PC-3 (cell line): ENCODE measurements around the gene KRTAP5-4.

Experiments used
- EZH2 ChIP-seq: fragments of 300-600 bp; sonication (generic); IDR thresholded peaks from one replicate; pipeline ENCODE4 v1.6.1; 2017; ENCODE audit warnings: antibody characterized with exemption, mild to moderate bottlenecking, low read length; ENCODE audit not compliant: unreplicated experiment
- EZH2phosphoT487 ChIP-seq: fragments of 300-600 bp; sonication (generic); IDR thresholded peaks from 2 replicates; pipeline ENCODE4 v1.6.1; 2018; ENCODE audit warnings: mild to moderate bottlenecking, antibody characterized with exemption, low read length, borderline replicate concordance
- TF ChIP-seq, protein P1 (sequence below): fragments of 300-600 bp; sonication (generic); conservative IDR thresholded peaks from 2 replicates; pipeline ENCODE4 v1.5.1; 2017; ENCODE audit warnings: antibody characterized with exemption, low read depth, mild to moderate bottlenecking, low read length

DNA sequence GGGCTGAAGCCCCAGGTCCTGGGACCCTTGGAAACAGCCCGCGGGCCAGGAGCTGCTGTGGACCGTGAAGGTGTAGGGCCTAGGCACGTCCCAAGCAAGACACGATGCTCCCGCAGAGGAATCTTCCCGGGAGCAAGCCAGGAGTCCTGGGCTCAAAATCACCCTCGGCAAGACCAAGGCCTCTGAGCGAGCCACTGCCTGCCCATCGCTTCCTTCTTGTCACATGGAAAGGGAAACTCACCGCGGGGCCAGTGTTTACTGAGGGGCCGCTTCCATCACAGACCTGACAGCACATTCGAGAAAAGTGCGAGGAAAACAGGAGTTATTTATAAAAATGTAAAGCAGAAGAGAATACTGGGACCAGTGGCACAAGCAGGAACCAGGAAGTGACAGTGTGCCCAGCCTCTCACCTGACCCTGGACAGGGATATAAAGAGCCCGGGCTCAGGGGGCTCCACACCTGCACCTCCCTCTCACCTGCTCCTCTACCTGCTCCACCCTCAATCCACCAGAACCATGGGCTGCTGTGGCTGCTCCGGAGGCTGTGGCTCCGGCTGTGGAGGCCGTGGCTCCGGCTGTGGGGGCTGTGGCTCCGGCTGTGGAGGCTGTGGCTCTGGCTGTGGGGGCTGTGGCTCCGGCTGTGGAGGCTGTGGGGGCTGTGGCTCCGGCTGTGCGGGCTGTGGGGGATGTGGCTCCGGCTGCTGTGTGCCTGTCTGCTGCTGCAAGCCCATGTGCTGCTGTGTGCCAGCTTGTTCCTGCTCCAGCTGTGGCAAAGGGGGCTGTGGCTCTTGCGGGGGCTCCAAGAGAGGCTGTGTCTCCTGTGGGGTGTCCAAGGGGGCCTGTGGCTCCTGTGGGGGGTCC lies 7.6 kb upstream of the KRTAP5-4 start, which contains the start of gene KRTAP5-5:
- TF ChIP-seq EZH2phosphoT487, result no peak
- TF ChIP-seq, protein P1, sequence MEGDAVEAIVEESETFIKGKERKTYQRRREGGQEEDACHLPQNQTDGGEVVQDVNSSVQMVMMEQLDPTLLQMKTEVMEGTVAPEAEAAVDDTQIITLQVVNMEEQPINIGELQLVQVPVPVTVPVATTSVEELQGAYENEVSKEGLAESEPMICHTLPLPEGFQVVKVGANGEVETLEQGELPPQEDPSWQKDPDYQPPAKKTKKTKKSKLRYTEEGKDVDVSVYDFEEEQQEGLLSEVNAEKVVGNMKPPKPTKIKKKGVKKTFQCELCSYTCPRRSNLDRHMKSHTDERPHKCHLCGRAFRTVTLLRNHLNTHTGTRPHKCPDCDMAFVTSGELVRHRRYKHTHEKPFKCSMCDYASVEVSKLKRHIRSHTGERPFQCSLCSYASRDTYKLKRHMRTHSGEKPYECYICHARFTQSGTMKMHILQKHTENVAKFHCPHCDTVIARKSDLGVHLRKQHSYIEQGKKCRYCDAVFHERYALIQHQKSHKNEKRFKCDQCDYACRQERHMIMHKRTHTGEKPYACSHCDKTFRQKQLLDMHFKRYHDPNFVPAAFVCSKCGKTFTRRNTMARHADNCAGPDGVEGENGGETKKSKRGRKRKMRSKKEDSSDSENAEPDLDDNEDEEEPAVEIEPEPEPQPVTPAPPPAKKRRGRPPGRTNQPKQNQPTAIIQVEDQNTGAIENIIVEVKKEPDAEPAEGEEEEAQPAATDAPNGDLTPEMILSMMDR, result no peak
- no peak for TF ChIP-seq EZH2
